H9 (cell line): ENCODE measurements around the gene SDK1. TPM values are rescaled to one million over a fixed set of nuclear protein-coding genes. Genes with fewer than 3 reads are reported as not detected.

Source experiments
- DNase-seq: peaks from one replicate; pipeline ENCODE4 v3.0.0-alpha.2; 2017
- H2AFZ ChIP-seq: one replicate; pipeline ENCODE4 v1.6.1; 2013; ENCODE audit warnings: mild to moderate bottlenecking, low read length, control low read depth, moderate library complexity
- H2AK5ac ChIP-seq: 2 replicates; pipeline ENCODE4 v1.6.1; 2013; ENCODE audit warnings: low read length, control low read depth, mixed read lengths; ENCODE audit not compliant: insufficient read length
- H2BK120ac ChIP-seq: one replicate; pipeline ENCODE4 v1.6.1; 2013; ENCODE audit warnings: low read depth, mild to moderate bottlenecking, low read length, control low read depth, inconsistent platforms; ENCODE audit not compliant: poor library complexity, severe bottlenecking
- H2BK12ac ChIP-seq: 2 replicates; pipeline ENCODE4 v1.6.1; 2013; ENCODE audit warnings: low read length, control low read depth, mixed read lengths, low read depth; ENCODE audit not compliant: insufficient read length
- H2BK15ac ChIP-seq: 2 replicates; pipeline ENCODE4 v1.6.1; 2013; ENCODE audit warnings: low read depth, low read length, control low read depth
- H2BK20ac ChIP-seq: one replicate; pipeline ENCODE4 v1.6.1; 2013; ENCODE audit warnings: low read depth, mild to moderate bottlenecking, low read length, control low read depth, inconsistent platforms; ENCODE audit not compliant: poor library complexity, severe bottlenecking
- H2BK5ac ChIP-seq: 2 replicates; pipeline ENCODE4 v1.6.1; 2013; ENCODE audit warnings: low read length, control low read depth, mixed read lengths; ENCODE audit not compliant: insufficient read length
- H3K14ac ChIP-seq: 2 replicates; pipeline ENCODE4 v1.6.1; 2013; ENCODE audit warnings: low read length, control low read depth; ENCODE audit not compliant: insufficient read depth
- H3K18ac ChIP-seq: 2 replicates; pipeline ENCODE4 v1.6.1; 2013; ENCODE audit warnings: low read depth, mild to moderate bottlenecking, mixed read lengths, low read length, control low read depth; ENCODE audit not compliant: insufficient read length
- H3K23ac ChIP-seq: 2 replicates; pipeline ENCODE4 v1.6.1; 2013; ENCODE audit warnings: low read length, control low read depth, mixed read lengths, low read depth; ENCODE audit not compliant: insufficient read length
- H3K23me2 ChIP-seq: 2 replicates; pipeline ENCODE4 v1.6.1; 2013; ENCODE audit warnings: low read depth, mild to moderate bottlenecking, mixed read lengths, low read length, control low read depth; ENCODE audit not compliant: insufficient read length, poor library complexity, severe bottlenecking
- H3K27ac ChIP-seq: 2 replicates; pipeline ENCODE4 v1.5.1; 2013; ENCODE audit warnings: low read length, control low read depth, mixed read lengths, low read depth; ENCODE audit not compliant: insufficient read length
- H3K27me3 ChIP-seq: 2 replicates; pipeline ENCODE4 v1.6.1; 2013; ENCODE audit warnings: low read length, control low read depth, inconsistent platforms; ENCODE audit not compliant: insufficient read depth
- H3K4ac ChIP-seq: 2 replicates; pipeline ENCODE4 v1.6.1; 2013; ENCODE audit warnings: low read depth, mild to moderate bottlenecking, control low read depth, inconsistent platforms, low read length, moderate library complexity
- H3K4me1 ChIP-seq: 2 replicates; pipeline ENCODE4 v1.6.1; 2013; ENCODE audit warnings: low read length, control low read depth, inconsistent platforms; ENCODE audit not compliant: insufficient read depth
- H3K4me2 ChIP-seq: 2 replicates; pipeline ENCODE4 v1.6.1; 2013; ENCODE audit warnings: low read length, control low read depth, mixed read lengths; ENCODE audit not compliant: insufficient read length, insufficient read depth
- H3K56ac ChIP-seq: 2 replicates; pipeline ENCODE4 v1.6.1; 2013; ENCODE audit warnings: low read depth, mild to moderate bottlenecking, mixed read lengths, low read length, control low read depth; ENCODE audit not compliant: insufficient read length
- H3K79me1 ChIP-seq: 2 replicates; pipeline ENCODE4 v1.6.1; 2013; ENCODE audit warnings: low read depth, mild to moderate bottlenecking, moderate library complexity, low read length, control low read depth, inconsistent platforms; ENCODE audit not compliant: insufficient read depth, poor library complexity, severe bottlenecking
- H3K79me2 ChIP-seq: 2 replicates; pipeline ENCODE4 v1.6.1; 2013; ENCODE audit warnings: low read length, control low read depth, inconsistent platforms; ENCODE audit not compliant: insufficient read depth
- H3K9ac ChIP-seq: 2 replicates; pipeline ENCODE4 v1.6.1; 2013; ENCODE audit warnings: low read length, control low read depth, mixed read lengths; ENCODE audit not compliant: insufficient read length; ENCODE audit errors: extremely low read depth
- H3K9me3 ChIP-seq: one replicate; pipeline ENCODE4 v1.6.1; 2013; ENCODE audit warnings: low read depth, low read length, inconsistent platforms; ENCODE audit not compliant: control insufficient read depth
- H3T11ph ChIP-seq: one replicate; pipeline ENCODE4 v1.6.1; 2013; ENCODE audit warnings: mild to moderate bottlenecking, low read length, control low read depth, inconsistent platforms
- H4K20me1 ChIP-seq: one replicate; pipeline ENCODE4 v1.6.1; 2013; ENCODE audit not compliant: control insufficient read depth, insufficient read length, insufficient read depth
- H4K5ac ChIP-seq: 2 replicates; pipeline ENCODE4 v1.6.1; 2013; ENCODE audit warnings: low read depth, mild to moderate bottlenecking, mixed read lengths, low read length, control low read depth; ENCODE audit not compliant: insufficient read length
- H4K8ac ChIP-seq: replicated peaks from 2 replicates; pipeline ENCODE4 v1.6.1; 2013; ENCODE audit warnings: low read length, control low read depth, mixed read lengths, low read depth; ENCODE audit not compliant: insufficient read length
- H4K91ac ChIP-seq: 2 replicates; pipeline ENCODE4 v1.6.1; 2013; ENCODE audit warnings: low read depth, mild to moderate bottlenecking, moderate library complexity, mixed read lengths, low read length, control low read depth; ENCODE audit not compliant: insufficient read length
- H3K27ac Mint-ChIP-seq, 3 experiments: 2 replicates in 2 of 3; 3 replicates in 1 of 3; pipeline ENCODE4 v1.8.0; 2020 to 2021; ENCODE audit warnings: mixed read lengths in 3 of 3, mild to moderate bottlenecking in 1 of 3, moderate library complexity in 1 of 3
- H3K27me3 Mint-ChIP-seq: 2 replicates; pipeline ENCODE4 v1.8.0; 2021; ENCODE audit warnings: low read depth, mild to moderate bottlenecking, moderate library complexity, mixed read lengths
- H3K36me3 Mint-ChIP-seq, 3 experiments: 2 replicates in 2 of 3; 3 replicates in 1 of 3; pipeline ENCODE4 v1.8.0; 2020 to 2021; ENCODE audit warnings: low read depth in 3 of 3, mixed read lengths in 3 of 3; ENCODE audit not compliant: insufficient read depth in 1 of 3
- H3K4me1 Mint-ChIP-seq, 2 experiments: 2 replicates each; pipeline ENCODE4 v1.8.0; 2020; ENCODE audit warnings: mixed read lengths in 2 of 2
- H3K4me3 Mint-ChIP-seq, 2 experiments: 2 replicates in 1 of 2; 3 replicates in 1 of 2; pipeline ENCODE4 v1.8.0; 2020 to 2021; ENCODE audit warnings: mild to moderate bottlenecking in 2 of 2, mixed read lengths in 2 of 2, moderate library complexity in 1 of 2
- H3K9me3 Mint-ChIP-seq, 2 experiments: 2 replicates in 1 of 2; 3 replicates in 1 of 2; pipeline ENCODE4 v1.8.0; 2020; ENCODE audit warnings: mild to moderate bottlenecking in 2 of 2, mixed read lengths in 2 of 2, moderate library complexity in 1 of 2
- WGBS: extraction: QIAGEN DNeasy Blood & Tissue Kit; methylation state at CpG from one replicate; pipeline ENCODE4 v1.1.7; 2013; ENCODE audit warnings: missing lambda C conversion rate, low lambda C conversion rate, mixed read lengths; ENCODE audit not compliant: insufficient read length; ENCODE audit errors: extremely low coverage; 5-methylcytosine and 5-hydroxymethylcytosine counted together
- total RNA-seq: library from RNA; stranded (reverse); gene quantifications from 2 replicates; pipeline ENCODE4 v1.2.1, GENCODE V29; 2021
- TF ChIP-seq, protein P1 (sequence below): fragments of 200-600 bp; sonication (generic); conservative IDR thresholded peaks from 3 replicates; pipeline ENCODE4 v1.8.0; 2021; ENCODE audit warnings: antibody characterized with exemption, mild to moderate bottlenecking

Gene SDK1
- total RNA-seq, 1 experiment from 2014 or later = 8.7 TPM

GRCh38 chr7:3517344-3517743 lies 216.3 kb downstream of the SDK1 start:
- Histone ChIP-seq H3K27me3 (no peaks in the 10 kb centered on the region), H2BK5ac (no peak overlapping the region), H3K27ac (no peak overlapping the region), H3K79me2 (no peaks in the 10 kb centered on the region), H3K23ac (no peak overlapping the region), H4K91ac (no peak overlapping the region), H3K23me2 (no peaks in the 10 kb centered on the region), H4K5ac (no peak overlapping the region), H2BK120ac (no peak overlapping the region), H3K79me1 (no peaks in the 10 kb centered on the region), H3K9ac (no peak overlapping the region), H2BK20ac (no peak overlapping the region), H4K8ac (no peak overlapping the region), H3K9me3 (no peaks in the 10 kb centered on the region), H3K4me1 (no peaks in the 10 kb centered on the region), H3K4ac (no peak overlapping the region), H2BK15ac (no peak overlapping the region), H3T11ph (no peak overlapping the region), H4K20me1 (no peaks in the 10 kb centered on the region), H2AK5ac (no peak overlapping the region), H2BK12ac (no peak overlapping the region), H3K14ac (no peak overlapping the region), H3K56ac (no peak overlapping the region), H3K4me2 (no peak overlapping the region), H3K18ac (no peak overlapping the region), H2AFZ (no peak overlapping the region)
- Mint-ChIP-seq H3K27ac (no peak overlapping the region; a peak in 1 of 7 replicates), H3K27me3 (no peaks in the 10 kb centered on the region), H3K4me1 (no peaks in the 10 kb centered on the region), H3K36me3 (no peaks in the 10 kb centered on the region), H3K9me3 (no peaks in the 10 kb centered on the region), H3K4me3 (no peak overlapping the region)
- DNase-seq = no peak
- TF ChIP-seq, protein P1, sequence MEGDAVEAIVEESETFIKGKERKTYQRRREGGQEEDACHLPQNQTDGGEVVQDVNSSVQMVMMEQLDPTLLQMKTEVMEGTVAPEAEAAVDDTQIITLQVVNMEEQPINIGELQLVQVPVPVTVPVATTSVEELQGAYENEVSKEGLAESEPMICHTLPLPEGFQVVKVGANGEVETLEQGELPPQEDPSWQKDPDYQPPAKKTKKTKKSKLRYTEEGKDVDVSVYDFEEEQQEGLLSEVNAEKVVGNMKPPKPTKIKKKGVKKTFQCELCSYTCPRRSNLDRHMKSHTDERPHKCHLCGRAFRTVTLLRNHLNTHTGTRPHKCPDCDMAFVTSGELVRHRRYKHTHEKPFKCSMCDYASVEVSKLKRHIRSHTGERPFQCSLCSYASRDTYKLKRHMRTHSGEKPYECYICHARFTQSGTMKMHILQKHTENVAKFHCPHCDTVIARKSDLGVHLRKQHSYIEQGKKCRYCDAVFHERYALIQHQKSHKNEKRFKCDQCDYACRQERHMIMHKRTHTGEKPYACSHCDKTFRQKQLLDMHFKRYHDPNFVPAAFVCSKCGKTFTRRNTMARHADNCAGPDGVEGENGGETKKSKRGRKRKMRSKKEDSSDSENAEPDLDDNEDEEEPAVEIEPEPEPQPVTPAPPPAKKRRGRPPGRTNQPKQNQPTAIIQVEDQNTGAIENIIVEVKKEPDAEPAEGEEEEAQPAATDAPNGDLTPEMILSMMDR = no peak
- no CpG with 5 or more reads among the region's 3 CpGs for WGBS
